ENCODE measurements around the gene PHTF2.
"Not testable (repeated sequence)": the region's sequence is repeated elsewhere in the genome, so short reads cannot be mapped to it uniquely, and the experiment has no call there.

The PHTF2 gene

GRCh38 chr7:77798394-77799077 is at the start of gene PHTF2, which contains the start of gene TMEM60:
Gene PHTF2 (plus strand): TSS chr7:77798773.
Gene TMEM60 (minus strand): TSS chr7:77798434. CDS start chr7:77794373, 4,061 bp downstream.
- peak; percentile 95 for DNase-seq

- no peak for DNase-seq
Observed at GRCh38 chr7:77752016-77752415, 46.6 kb upstream of the PHTF2 start.

- DNase-seq = no peak
Observed at GRCh38 chr7:77753173-77753572, 45.4 kb upstream of the PHTF2 start.

GRCh38 chr7:77757589-77757988 is 41.0 kb upstream of the PHTF2 start:
- DNase-seq = no peak

GRCh38 chr7:77759294-77759889 is 39.2 kb upstream of the PHTF2 start:
- no peak for DNase-seq

GRCh38 chr7:77760809-77761453 is 37.6 kb upstream of the PHTF2 start:
- DNase-seq = no peak

GRCh38 chr7:77765481-77765880 is 33.1 kb upstream of the PHTF2 start:
- DNase-seq = no peak

GRCh38 chr7:77765906-77766800 is 32.4 kb upstream of the PHTF2 start:
- no peak for DNase-seq

- no peak for DNase-seq
Observed at GRCh38 chr7:77766801-77767605, 31.6 kb upstream of the PHTF2 start.

GRCh38 chr7:77770316-77770715 is 28.3 kb upstream of the PHTF2 start:
- no peak for DNase-seq

GRCh38 chr7:77771901-77772300 is 26.7 kb upstream of the PHTF2 start:
- no peak for DNase-seq

- DNase-seq = no peak
Observed at GRCh38 chr7:77778535-77778934, 20.0 kb upstream of the PHTF2 start.

GRCh38 chr7:77782383-77782782 is 16.2 kb upstream of the PHTF2 start:
- no peak for DNase-seq

GRCh38 chr7:77783111-77783510 is 15.5 kb upstream of the PHTF2 start:
- no peak for DNase-seq

- no peak for DNase-seq
Observed at GRCh38 chr7:77783545-77783944, 15.0 kb upstream of the PHTF2 start.

GRCh38 chr7:77784426-77784825 is 14.1 kb upstream of the PHTF2 start:
- DNase-seq = not testable (repeated sequence)

GRCh38 chr7:77786018-77786417 is 12.6 kb upstream of the PHTF2 start:
- no peak for DNase-seq

GRCh38 chr7:77786741-77787140 is 11.8 kb upstream of the PHTF2 start:
- no peak for DNase-seq

GRCh38 chr7:77788327-77788902 is 10.2 kb upstream of the PHTF2 start:
- DNase-seq = no peak

GRCh38 chr7:77791336-77791735 is 7.2 kb upstream of the PHTF2 start:
- DNase-seq = no peak

- DNase-seq = no peak
Observed at GRCh38 chr7:77791956-77792355, 6.6 kb upstream of the PHTF2 start.

GRCh38 chr7:77794000-77794399 is 4.6 kb upstream of the PHTF2 start:
- no peak for DNase-seq
